ENCODE data around the gene FTCD.
"Not testable (repeated sequence)": the region's sequence is repeated elsewhere in the genome, so short reads cannot be mapped to it uniquely, and the experiment has no call there.

The FTCD gene

DNA sequence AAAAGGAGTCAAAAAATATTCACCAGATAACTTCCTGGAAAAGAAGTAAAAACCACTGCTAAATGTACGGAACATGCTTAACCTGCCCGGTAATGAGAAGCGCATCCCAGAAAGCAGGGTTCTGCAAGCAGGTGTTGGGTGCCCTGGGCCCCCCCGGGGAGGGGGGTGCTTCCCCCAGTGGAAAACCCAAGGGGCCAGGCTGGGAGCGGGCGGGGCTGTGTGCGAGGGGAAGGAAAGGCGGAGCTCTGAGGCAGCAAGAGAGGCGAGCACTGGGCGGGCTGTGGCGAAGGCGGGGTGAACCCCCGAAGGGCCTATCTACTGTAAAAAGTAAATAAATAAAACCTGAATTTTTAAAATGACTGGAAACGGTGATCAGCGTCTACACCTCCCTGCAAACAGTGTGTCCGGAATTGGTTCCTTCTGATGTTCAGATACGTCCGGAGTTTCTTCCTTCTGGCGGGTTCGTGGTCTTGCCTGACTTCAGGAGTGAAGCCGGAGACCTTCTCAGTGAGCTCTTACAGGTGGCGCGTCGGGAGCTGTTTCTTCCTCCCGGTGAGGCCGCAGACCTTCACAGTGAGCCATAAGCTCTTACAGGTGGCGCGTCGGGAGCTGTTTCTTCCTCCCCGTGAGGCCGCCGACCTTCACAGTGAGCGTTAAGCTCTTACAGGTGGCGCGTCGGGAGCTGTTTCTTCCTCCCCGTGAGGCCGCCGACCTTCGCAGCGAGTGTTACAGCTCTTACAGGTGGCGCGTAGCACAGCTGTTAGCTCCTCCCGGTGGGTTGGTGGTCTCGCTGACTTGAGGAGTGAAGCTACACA is 13.4 kb downstream of the FTCD start:
- no peak for DNase-seq (ENCODE audit: low spot score)
- in situ Hi-C loops (cut with MboI; ENCODE audit: low pct_unique_long_range_greater_than_20kb, low sequenced_read_pairs, unreplicated experiment) = no loop called here
- TF ChIP-seq CTCF (IDR thresholded peaks at IDR 0.05; ENCODE audit: extremely low read depth, insufficient read depth, missing control alignments) = no peak

DNA sequence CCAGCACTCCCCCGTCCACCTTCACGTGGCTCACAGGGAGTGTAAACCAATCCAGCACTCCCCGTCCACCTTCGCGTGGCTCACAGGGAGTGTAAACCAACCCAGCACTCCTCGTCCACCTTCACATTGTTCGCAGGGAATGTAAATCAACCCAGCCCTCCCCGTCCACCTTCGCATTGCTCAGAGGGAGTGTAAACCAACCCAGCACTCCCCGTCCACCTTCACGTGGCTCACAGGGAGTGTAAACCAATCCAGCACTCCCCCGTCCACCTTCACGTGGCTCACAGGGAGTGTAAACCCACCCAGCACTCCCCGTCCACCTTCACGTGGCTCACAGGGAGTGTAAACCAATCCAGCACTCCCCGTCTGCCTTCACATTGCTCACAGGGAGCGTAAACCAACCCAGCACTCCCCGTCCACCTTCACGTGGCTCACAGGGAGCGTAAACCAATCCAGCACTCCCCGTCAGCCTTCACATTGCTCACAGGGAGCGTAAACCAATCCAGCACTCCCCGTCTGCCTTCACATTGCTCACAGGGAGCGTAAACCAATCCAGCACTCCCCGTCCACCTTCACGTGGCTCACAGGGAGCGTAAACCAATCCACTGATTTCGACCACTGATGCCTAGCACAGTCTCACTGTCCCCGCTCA is 14.9 kb downstream of the FTCD start:
- in situ Hi-C loops (cut with MboI; ENCODE audit: low pct_unique_long_range_greater_than_20kb, low sequenced_read_pairs, unreplicated experiment); DNase-seq (ENCODE audit: low spot score): not testable (repeated sequence)

GRCh38 chr21:46139686-46140085 is 15.7 kb downstream of the FTCD start:
- no peak for DNase-seq (ENCODE audit: low spot score)
- no peak for TF ChIP-seq CTCF (IDR thresholded peaks at IDR 0.05; ENCODE audit: extremely low read depth, insufficient read depth, missing control alignments)
- in situ Hi-C loops (cut with MboI; ENCODE audit: low pct_unique_long_range_greater_than_20kb, low sequenced_read_pairs, unreplicated experiment) = no loop called here

- no peak for DNase-seq (ENCODE audit: low spot score)
- in situ Hi-C loops (cut with MboI; ENCODE audit: low pct_unique_long_range_greater_than_20kb, low sequenced_read_pairs, unreplicated experiment) = no loop called here
- TF ChIP-seq CTCF (IDR thresholded peaks at IDR 0.05; ENCODE audit: extremely low read depth, insufficient read depth, missing control alignments) = no peak
Measured at GRCh38 chr21:46138383-46138970, 16.9 kb downstream of the FTCD start.

GRCh38 chr21:46137908-46138307 is 17.5 kb downstream of the FTCD start:
- no peak for DNase-seq (ENCODE audit: low spot score)
- TF ChIP-seq CTCF (IDR thresholded peaks at IDR 0.05; ENCODE audit: extremely low read depth, insufficient read depth, missing control alignments) = no peak
- in situ Hi-C loops (cut with MboI; ENCODE audit: low pct_unique_long_range_greater_than_20kb, low sequenced_read_pairs, unreplicated experiment) = no loop called here

- DNase-seq (ENCODE audit: low spot score) = no peak
- in situ Hi-C loops (cut with MboI; ENCODE audit: low pct_unique_long_range_greater_than_20kb, low sequenced_read_pairs, unreplicated experiment) = no loop called here
- no peak for TF ChIP-seq CTCF (IDR thresholded peaks at IDR 0.05; ENCODE audit: extremely low read depth, insufficient read depth, missing control alignments)
Measured at GRCh38 chr21:46136739-46137349, 18.5 kb downstream of the FTCD start.
